Stimulated activated CD4-positive, alpha-beta T cell treated with anti-CD3 and anti-CD28 coated beads, TNF-alpha, amount 100 ng/mL, for 4 hours (primary cell): Measurements from ENCODE around the gene CD209.
"Not testable (repeated sequence)": the region's sequence is repeated elsewhere in the genome, so short reads cannot be mapped to it uniquely, and the experiment has no call there.

Experiments used
- DNase-seq, 3 experiments: peaks; one replicate each; pipeline ENCODE4 v3.0.0-alpha.2; 2020; ENCODE audit warnings: low read depth in 3 of 3

Gene CD209

GRCh38 chr19:7769171-7769570 lies 21.8 kb upstream of the CD209 start:
- no peak for DNase-seq

GRCh38 chr19:7767487-7767886 lies 20.2 kb upstream of the CD209 start:
- no peak for DNase-seq

GRCh38 chr19:7766535-7766934 lies 19.2 kb upstream of the CD209 start:
- no peak for DNase-seq

- not testable (repeated sequence) for DNase-seq
Observed at GRCh38 chr19:7765043-7765442, 17.7 kb upstream of the CD209 start.

- not testable (repeated sequence) for DNase-seq
Observed at GRCh38 chr19:7764157-7764556, 16.8 kb upstream of the CD209 start.

- DNase-seq = no peak
Observed at GRCh38 chr19:7763696-7764095, 16.4 kb upstream of the CD209 start.

- no peak for DNase-seq
Observed at GRCh38 chr19:7762719-7763293, 15.5 kb upstream of the CD209 start, which contains the start of gene CLEC4M. CLEC4M (plus strand) TSS chr19:7763243; CDS start chr19:7763267, 24 bp downstream.

GRCh38 chr19:7759156-7759555 lies 11.8 kb upstream of the CD209 start:
- no peak for DNase-seq

GRCh38 chr19:7757358-7757757 lies 10.0 kb upstream of the CD209 start:
- DNase-seq = no peak

- no peak for DNase-seq
Observed at GRCh38 chr19:7756258-7756657, 8.9 kb upstream of the CD209 start.

GRCh38 chr19:7751157-7751783 lies 3.9 kb upstream of the CD209 start:
- no peak for DNase-seq

- DNase-seq = no peak
Observed at GRCh38 chr19:7748756-7749155, 1.4 kb upstream of the CD209 start.

- no peak for DNase-seq
Observed at GRCh38 chr19:7748171-7748570, 837 bp upstream of the CD209 start.

- not testable (repeated sequence) for DNase-seq
Observed at GRCh38 chr19:7746306-7746705, 1.0 kb downstream of the CD209 start.

- no peak for DNase-seq
Observed at GRCh38 chr19:7744871-7745650, 2.3 kb downstream of the CD209 start.

- DNase-seq = no peak
Observed at GRCh38 chr19:7744199-7744786, 3.0 kb downstream of the CD209 start.

GRCh38 chr19:7743425-7743841 lies 3.9 kb downstream of the CD209 start:
- no peak for DNase-seq

- no peak for DNase-seq
Observed at GRCh38 chr19:7742991-7743390, 4.3 kb downstream of the CD209 start.

GRCh38 chr19:7742575-7742974 lies 4.8 kb downstream of the CD209 start:
- no peak for DNase-seq

- DNase-seq = no peak
Observed at GRCh38 chr19:7740682-7741054, 6.7 kb downstream of the CD209 start.

- DNase-seq = no peak
Observed at GRCh38 chr19:7739801-7740681, 7.3 kb downstream of the CD209 start.
